SK-N-DZ (cell line): ENCODE results near the gene ZNF205.
A peak's percentile ranks its signal among the peaks of the same experiment; 100 is the strongest.
"Not testable (repeated sequence)": the region's sequence is repeated elsewhere in the genome, so short reads cannot be mapped to it uniquely, and the experiment has no call there.

ENCODE experiments used
- DNase-seq: peaks from one replicate; pipeline ENCODE4 v3.0.0-alpha.2; 2015; ENCODE audit warnings: low spot score

Gene ZNF205

GRCh38 chr16:3148256-3149192 lies 36.1 kb downstream of the ZNF205 start:
- DNase-seq = no peak

- DNase-seq = no peak
Measured at GRCh38 chr16:3149193-3149530, 36.8 kb downstream of the ZNF205 start.

- peak; percentile 70 for DNase-seq
Measured at GRCh38 chr16:3149630-3150345, 37.4 kb downstream of the ZNF205 start.

GRCh38 chr16:3150346-3151218 lies 38.2 kb downstream of the ZNF205 start:
- DNase-seq = peak; percentile 97

- DNase-seq = no peak
Measured at GRCh38 chr16:3152027-3152276, 39.6 kb downstream of the ZNF205 start.

GRCh38 chr16:3152277-3152990 lies 40.0 kb downstream of the ZNF205 start:
- DNase-seq = peak; percentile 93

- no peak for DNase-seq
Measured at GRCh38 chr16:3152991-3153368, 40.6 kb downstream of the ZNF205 start.

GRCh38 chr16:3155181-3155580 lies 42.8 kb downstream of the ZNF205 start:
- no peak for DNase-seq

GRCh38 chr16:3155972-3156371 lies 43.6 kb downstream of the ZNF205 start:
- no peak for DNase-seq

- DNase-seq = peak; percentile 73
Measured at GRCh38 chr16:3157229-3158025, 45.0 kb downstream of the ZNF205 start.

GRCh38 chr16:3158026-3158509 lies 45.7 kb downstream of the ZNF205 start:
- peak; percentile 40 for DNase-seq

- DNase-seq = peak; percentile 69
Measured at GRCh38 chr16:3158510-3159314, 46.3 kb downstream of the ZNF205 start.

- DNase-seq = no peak
Measured at GRCh38 chr16:3161235-3162018, 49.0 kb downstream of the ZNF205 start.

GRCh38 chr16:3164121-3164991 lies 52.0 kb downstream of the ZNF205 start:
- no peak for DNase-seq

- DNase-seq = no peak
Measured at GRCh38 chr16:3165111-3165822, 52.9 kb downstream of the ZNF205 start.

GRCh38 chr16:3166505-3166886 lies 54.1 kb downstream of the ZNF205 start:
- no peak for DNase-seq

GRCh38 chr16:3168729-3169128 lies 56.3 kb downstream of the ZNF205 start:
- not testable (repeated sequence) for DNase-seq
